Kidney (tissue), 14 donors: ENCODE data around the gene HNRNPDL. TPM values are rescaled to one million over a fixed set of nuclear protein-coding genes. Genes with fewer than 3 reads are reported as not detected.

ENCODE experiments used
- DNase-seq, 5 donors: peaks; one replicate each; pipeline ENCODE4 v3.0.0-alpha.2; 2013 to 2020
- FAIRE-seq: peaks from 2 replicates; lab custom pipeline; 2012; peaks lifted over from hg19 to GRCh38; lab: Jason Lieb, UNC
- H3K27ac ChIP-seq, 2 donors: one replicate each; pipeline ENCODE4 v1.7.0; 2013; ENCODE audit warnings: low read depth in 2 of 2, low read length in 2 of 2, inconsistent platforms in 1 of 2
- H3K27me3 ChIP-seq: one replicate; pipeline ENCODE4 v1.7.1; 2013; ENCODE audit warnings: low read length, inconsistent platforms; ENCODE audit not compliant: control insufficient read depth, insufficient read depth
- H3K36me3 ChIP-seq, 3 donors: one replicate each; pipeline versions ENCODE4 v1.7.0 to v1.7.1; 2013; ENCODE audit warnings: low read length in 3 of 3, control low read depth in 1 of 3, inconsistent platforms in 1 of 3; ENCODE audit not compliant: insufficient read depth in 3 of 3, control insufficient read depth in 2 of 3
- H3K4me1 ChIP-seq, 3 donors: one replicate each; pipeline versions ENCODE4 v1.7.0 to v1.7.1; 2013; ENCODE audit warnings: low read length in 3 of 3, inconsistent platforms in 1 of 3, low read depth in 1 of 3; ENCODE audit not compliant: control insufficient read depth in 2 of 3, insufficient read depth in 2 of 3
- H3K4me3 ChIP-seq, 3 donors: one replicate each; pipeline versions ENCODE4 v1.7.0 to v1.8.1; 2013; ENCODE audit warnings: low read length in 3 of 3, control low read depth in 1 of 3, inconsistent platforms in 1 of 3
- H3K9ac ChIP-seq, 3 donors: one replicate each; pipeline versions ENCODE4 v1.7.0 to v1.7.1; 2013; ENCODE audit warnings: low read length in 3 of 3, control low read depth in 1 of 3, inconsistent platforms in 1 of 3
- H3K9me3 ChIP-seq, 3 donors: one replicate each; pipeline versions ENCODE4 v1.7.0 to v1.7.1; 2013; ENCODE audit warnings: low read length in 3 of 3, control low read depth in 1 of 3, inconsistent platforms in 1 of 3; ENCODE audit not compliant: control insufficient read depth in 2 of 3, insufficient read depth in 1 of 3
- CTCF ChIP-seq: IDR thresholded peaks from 3 replicates; pipeline ENCODE4 v1.5.1; 2012; ENCODE audit warnings: mild to moderate bottlenecking, moderate library complexity, borderline replicate concordance; ENCODE audit not compliant: insufficient read depth; ENCODE audit errors: extremely low read depth
- intact Hi-C: fragments of 100-400 bp; cut with DNase I; formaldehyde crosslinking; loops from one replicate; pipeline ENCODE4 v1.11.1; 2022
- polyA plus RNA-seq: library from polyadenylated mRNA; stranded (reverse); fragments of 350-450 nt; fragmentation: Illumina TruSeq; extraction: RNeasy Lipid Tissue Mini Kit (QIAGEN cat#74804); gene quantifications from one replicate; pipeline ENCODE4 v1.2.3, GENCODE V29; 2014; ENCODE audit warnings: low read depth, low replicate concordance; ENCODE audit not compliant: insufficient read depth
- total RNA-seq: library from RNA; stranded (reverse); fragmentation: NEBNext Ultra II Directional; extraction: Animal tissue kit (Norgen Biotek cat#: 25700); gene quantifications from one replicate; pipeline ENCODE4 v1.2.1, GENCODE V29; 2021
- donor health status: control.
- donor health status: control.
- donor health status: control.
- donor health status: control.
- donor health status: control.
- donor health status: DM: yes; HTN: yes; CAD: no.
- donor health status: Normal renal cell carcinoma (clear cell type).

HNRNPDL gene
- total and polyA plus RNA-seq, 2 donors from 2014 or later, result 135 to 263 TPM

DNA sequence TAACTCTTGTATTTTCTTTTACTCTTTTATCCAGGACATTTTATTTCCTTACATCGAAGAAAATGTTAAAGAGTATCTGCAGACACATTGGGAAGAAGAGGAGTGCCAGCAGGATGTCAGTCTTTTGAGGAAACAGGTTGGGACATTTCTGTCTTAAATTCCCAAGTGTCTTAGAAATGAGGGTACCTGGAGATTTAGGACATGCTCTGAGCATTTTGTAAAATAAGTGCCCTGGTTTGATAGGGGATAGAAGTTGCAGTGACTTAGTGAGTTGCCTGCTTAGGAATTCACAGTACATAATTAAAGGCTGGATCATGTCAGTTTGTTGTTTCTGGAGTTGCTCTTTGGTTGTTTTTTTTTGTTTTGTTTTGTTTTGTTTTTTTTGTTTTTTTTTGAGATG is 17.6 kb upstream of the HNRNPDL start:
- H3K4me3 ChIP-seq, result no peak overlapping the region
- intact Hi-C loops, result no loop called here
- no peak overlapping the region for H3K9ac ChIP-seq
- DNase-seq (no peak), FAIRE-seq (no peak)
- no peaks in the 10 kb centered on the region for H3K27me3 ChIP-seq
- H3K27ac ChIP-seq, result no peak overlapping the region
- no peaks in the 10 kb centered on the region for H3K9me3 ChIP-seq
- H3K4me1 ChIP-seq, result no peaks in the 10 kb centered on the region
- H3K36me3 ChIP-seq, result peaks cover 4 to 11% (median 6%) of the 10 kb centered on the region in 3 donors
- TF ChIP-seq CTCF, result no peak

- TF ChIP-seq CTCF, result no peak
- no peak overlapping the region for H3K4me3 ChIP-seq
- FAIRE-seq (no peak), DNase-seq (no peak)
- intact Hi-C loops, result no loop called here
- no peak overlapping the region for H3K27ac ChIP-seq
- H3K9ac ChIP-seq, result no peak overlapping the region
- no peaks in the 10 kb centered on the region for H3K36me3 ChIP-seq
- H3K4me1 ChIP-seq, result peaks cover 0 to 9% (median 7%) of the 10 kb centered on the region in 3 donors
- H3K9me3 ChIP-seq, result no peaks in the 10 kb centered on the region
- H3K27me3 ChIP-seq, result no peaks in the 10 kb centered on the region
Observed at GRCh38 chr4:82439088-82439487, 8.8 kb upstream of the HNRNPDL start.

GRCh38 chr4:82437285-82438005 is 7.2 kb upstream of the HNRNPDL start:
- Histone ChIP-seq H3K27me3 (no peaks in the 10 kb centered on the region), H3K9me3 (no peaks in the 10 kb centered on the region), H3K4me3 (no peak overlapping the region), H3K36me3 (no peaks in the 10 kb centered on the region), H3K27ac (no peak overlapping the region), H3K4me1 (peaks cover 0 to 9% (median 7%) of the 10 kb centered on the region in 3 donors), H3K9ac (no peak overlapping the region)
- intact Hi-C loops, result no loop called here
- FAIRE-seq (no peak), DNase-seq (no peak)
- no peak for TF ChIP-seq CTCF

DNA sequence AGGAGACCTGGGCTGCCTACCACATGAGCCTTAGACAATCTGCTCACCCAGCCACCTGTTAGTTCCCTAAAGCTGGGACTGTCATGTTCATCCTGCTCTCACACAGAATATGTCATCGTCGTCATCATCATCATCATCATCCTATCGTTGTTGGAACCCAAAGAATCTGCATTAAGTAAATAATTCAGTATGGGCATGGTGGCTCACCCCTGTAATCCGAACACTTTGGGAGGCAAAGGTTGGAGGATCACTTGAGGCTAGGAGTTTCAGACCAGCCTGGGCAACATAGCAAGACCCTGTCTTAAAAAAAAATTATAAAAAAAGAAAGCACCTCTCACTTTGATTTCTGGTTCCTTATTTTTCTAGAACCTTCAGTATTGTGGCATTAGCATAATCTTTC is 6.5 kb upstream of the HNRNPDL start:
- Histone ChIP-seq H3K4me3 (no peak overlapping the region), H3K36me3 (no peaks in the 10 kb centered on the region), H3K27me3 (no peaks in the 10 kb centered on the region), H3K9me3 (no peaks in the 10 kb centered on the region), H3K4me1 (peaks cover 0 to 12% (median 7%) of the 10 kb centered on the region in 3 donors), H3K27ac (no peak overlapping the region), H3K9ac (no peak overlapping the region)
- intact Hi-C loops, result no loop called here
- DNase-seq (no peak), FAIRE-seq (no peak)
- no peak for TF ChIP-seq CTCF
